Measurements from ENCODE around the gene CDH9. TPM values are rescaled to one million over a fixed set of nuclear protein-coding genes. Genes with fewer than 3 reads are reported as not detected.

The CDH9 gene
- total RNA-seq, 1 donor from 2014 or later: 0.14 TPM

DNA sequence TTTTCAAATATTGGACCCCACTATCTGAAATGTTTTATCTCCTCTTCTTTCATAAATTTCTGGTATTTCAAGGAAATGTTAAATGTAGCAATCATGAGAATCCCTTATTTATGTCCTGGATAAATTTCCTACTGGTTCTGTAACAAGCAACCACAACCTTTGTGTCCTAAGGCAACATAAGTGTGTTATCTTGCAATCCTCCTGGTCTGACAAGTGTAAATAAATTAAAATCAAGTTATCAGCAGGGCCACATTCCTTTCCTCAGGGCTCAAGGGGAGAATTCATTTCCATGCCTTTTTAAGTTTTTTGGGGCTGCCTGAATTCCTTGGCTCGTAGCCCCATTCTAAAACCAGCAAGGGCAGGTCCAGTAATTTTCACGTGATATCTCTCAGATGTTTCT is 83.2 kb downstream of the CDH9 start:
- peaks cover 6% of the 10 kb centered on the region for H3K9me3 Mint-ChIP-seq

DNA sequence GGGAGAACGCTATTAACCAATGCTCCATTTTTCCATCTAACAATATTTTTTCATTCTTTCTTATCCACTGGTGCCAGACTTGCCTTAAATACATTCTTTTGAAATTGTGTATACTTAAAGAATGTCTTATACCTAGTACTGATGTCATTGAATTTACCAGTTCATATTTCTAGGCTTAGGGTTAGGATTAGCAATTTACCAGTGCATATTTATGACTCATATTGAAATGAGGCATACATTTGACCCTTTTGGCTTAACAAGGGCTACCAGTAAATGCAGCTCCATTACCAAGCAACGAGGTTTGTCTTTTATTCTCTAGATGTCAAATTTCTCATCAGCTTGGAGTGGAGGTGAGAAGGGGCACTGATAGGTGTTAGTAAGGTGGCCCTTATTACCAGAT is 89.5 kb downstream of the CDH9 start:
- Mint-ChIP-seq H3K9me3 (no peaks in the 10 kb centered on the region), H3K27ac (ENCODE audit: unreplicated experiment) (no peak overlapping the region), H3K36me3 (ENCODE audit: low read depth) (no peaks in the 10 kb centered on the region), H3K4me1 (no peaks in the 10 kb centered on the region), H3K4me3 (no peak overlapping the region), H3K27me3 (ENCODE audit: low read depth) (no peaks in the 10 kb centered on the region)
- TF ChIP-seq, protein P1, sequence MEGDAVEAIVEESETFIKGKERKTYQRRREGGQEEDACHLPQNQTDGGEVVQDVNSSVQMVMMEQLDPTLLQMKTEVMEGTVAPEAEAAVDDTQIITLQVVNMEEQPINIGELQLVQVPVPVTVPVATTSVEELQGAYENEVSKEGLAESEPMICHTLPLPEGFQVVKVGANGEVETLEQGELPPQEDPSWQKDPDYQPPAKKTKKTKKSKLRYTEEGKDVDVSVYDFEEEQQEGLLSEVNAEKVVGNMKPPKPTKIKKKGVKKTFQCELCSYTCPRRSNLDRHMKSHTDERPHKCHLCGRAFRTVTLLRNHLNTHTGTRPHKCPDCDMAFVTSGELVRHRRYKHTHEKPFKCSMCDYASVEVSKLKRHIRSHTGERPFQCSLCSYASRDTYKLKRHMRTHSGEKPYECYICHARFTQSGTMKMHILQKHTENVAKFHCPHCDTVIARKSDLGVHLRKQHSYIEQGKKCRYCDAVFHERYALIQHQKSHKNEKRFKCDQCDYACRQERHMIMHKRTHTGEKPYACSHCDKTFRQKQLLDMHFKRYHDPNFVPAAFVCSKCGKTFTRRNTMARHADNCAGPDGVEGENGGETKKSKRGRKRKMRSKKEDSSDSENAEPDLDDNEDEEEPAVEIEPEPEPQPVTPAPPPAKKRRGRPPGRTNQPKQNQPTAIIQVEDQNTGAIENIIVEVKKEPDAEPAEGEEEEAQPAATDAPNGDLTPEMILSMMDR (conservative IDR thresholded peaks at IDR 0.05): no peak
- no peak for DNase-seq (ENCODE audit: low read depth, low spot score)

More for the DNA sequence above, 83.2 kb downstream of the CDH9 start:
- TF ChIP-seq, protein P1 (conservative IDR thresholded peaks at IDR 0.05): no peak
- H3K4me3 Mint-ChIP-seq: no peak overlapping the region
- H3K27ac Mint-ChIP-seq (ENCODE audit: unreplicated experiment): no peak overlapping the region
- DNase-seq (ENCODE audit: low read depth, low spot score): no peak
- H3K4me1 Mint-ChIP-seq: no peaks in the 10 kb centered on the region
- no peaks in the 10 kb centered on the region for H3K36me3 Mint-ChIP-seq (ENCODE audit: low read depth)
- no peaks in the 10 kb centered on the region for H3K27me3 Mint-ChIP-seq (ENCODE audit: low read depth)

DNA sequence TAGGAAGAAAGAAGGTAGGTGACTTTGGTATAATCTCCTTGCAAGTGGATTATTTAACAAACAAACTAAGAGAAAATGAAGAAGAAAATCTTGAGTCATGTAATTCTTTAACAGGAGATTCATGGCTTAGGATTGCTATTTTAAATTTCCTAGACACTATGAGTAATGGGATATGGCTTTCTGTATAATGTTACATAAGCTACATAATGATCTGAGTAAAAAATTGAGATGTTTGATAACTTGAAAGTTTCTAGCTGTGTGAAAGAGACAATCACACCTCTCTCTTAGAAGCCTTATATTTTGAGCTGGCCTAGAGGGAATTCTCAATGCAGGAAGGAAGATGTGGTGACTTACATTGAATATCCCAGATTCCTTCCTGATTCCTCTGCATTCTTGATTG is 92.5 kb downstream of the CDH9 start:
- TF ChIP-seq, protein P1 (conservative IDR thresholded peaks at IDR 0.05): no peak
- Mint-ChIP-seq H3K27me3 (ENCODE audit: low read depth) (no peaks in the 10 kb centered on the region), H3K4me3 (no peak overlapping the region), H3K9me3 (no peaks in the 10 kb centered on the region), H3K36me3 (ENCODE audit: low read depth) (no peaks in the 10 kb centered on the region), H3K27ac (ENCODE audit: unreplicated experiment) (no peak overlapping the region), H3K4me1 (no peaks in the 10 kb centered on the region)
- no peak for DNase-seq (ENCODE audit: low read depth, low spot score)

DNA sequence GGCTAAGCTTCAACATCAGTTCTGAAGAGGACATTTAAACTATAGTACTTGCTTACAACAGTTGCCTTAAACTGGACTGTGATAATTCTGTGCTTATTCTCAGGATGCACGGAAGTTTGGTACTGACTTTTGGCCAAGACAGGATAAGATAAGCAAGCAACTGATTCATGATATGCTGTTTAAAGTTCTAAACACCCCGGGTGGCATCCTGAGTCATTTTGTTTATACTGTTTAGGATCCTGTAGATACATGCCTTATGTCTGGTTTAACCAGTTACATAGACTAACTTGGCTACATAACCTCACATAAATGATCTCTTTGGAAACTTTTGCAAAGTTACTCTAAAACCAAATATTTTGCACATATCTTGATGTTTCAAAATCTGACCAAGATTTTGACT is 95.9 kb downstream of the CDH9 start:
- Mint-ChIP-seq H3K4me1 (no peaks in the 10 kb centered on the region), H3K36me3 (ENCODE audit: low read depth) (no peaks in the 10 kb centered on the region), H3K9me3 (no peaks in the 10 kb centered on the region), H3K27ac (ENCODE audit: unreplicated experiment) (no peak overlapping the region), H3K27me3 (ENCODE audit: low read depth) (no peaks in the 10 kb centered on the region), H3K4me3 (no peak overlapping the region)
- TF ChIP-seq, protein P1 (conservative IDR thresholded peaks at IDR 0.05): no peak
- no peak for DNase-seq (ENCODE audit: low read depth, low spot score)

DNA sequence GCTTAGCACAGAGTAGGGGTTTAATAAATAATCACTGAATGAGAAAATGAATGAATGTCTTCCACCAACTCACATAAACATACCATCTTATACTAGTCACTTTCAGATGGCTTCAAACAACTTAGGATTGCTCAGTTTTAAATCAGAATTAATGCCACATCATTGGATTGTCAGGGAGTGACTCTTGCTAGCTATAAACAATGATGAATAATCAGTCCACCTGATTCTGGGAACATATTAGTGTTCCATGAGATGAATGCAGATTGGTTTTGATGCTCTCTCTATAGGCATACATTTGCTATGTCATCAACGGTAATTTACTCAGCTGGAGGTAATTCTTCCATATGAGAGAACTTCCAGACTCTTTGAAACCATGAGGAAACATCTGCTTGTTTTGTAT is 97.4 kb downstream of the CDH9 start:
- TF ChIP-seq, protein P1 (conservative IDR thresholded peaks at IDR 0.05): no peak
- no peaks in the 10 kb centered on the region for H3K27me3 Mint-ChIP-seq (ENCODE audit: low read depth)
- H3K9me3 Mint-ChIP-seq: no peaks in the 10 kb centered on the region
- DNase-seq (ENCODE audit: low read depth, low spot score): no peak
- H3K4me1 Mint-ChIP-seq: no peaks in the 10 kb centered on the region
- H3K36me3 Mint-ChIP-seq (ENCODE audit: low read depth): no peaks in the 10 kb centered on the region
- H3K27ac Mint-ChIP-seq (ENCODE audit: unreplicated experiment): no peak overlapping the region
- H3K4me3 Mint-ChIP-seq: no peak overlapping the region

DNA sequence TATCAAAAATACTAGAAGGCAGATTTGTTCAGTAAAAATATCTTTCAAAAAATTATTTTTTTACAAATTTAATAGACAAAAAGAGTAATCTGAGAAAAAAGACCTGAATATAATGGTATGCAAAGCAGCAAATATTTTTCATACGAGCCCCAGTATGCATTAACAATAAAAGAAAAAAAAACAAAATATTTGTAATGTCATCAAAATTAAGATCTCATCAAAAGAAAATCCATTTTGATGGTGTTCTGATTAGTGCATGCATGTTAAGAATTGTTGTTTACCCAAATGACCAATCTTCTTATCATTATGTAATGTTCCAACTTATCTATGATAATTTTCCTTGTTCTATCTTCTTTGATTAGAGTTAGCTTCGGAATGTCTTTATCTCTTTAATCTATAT is 106.1 kb downstream of the CDH9 start:
- H3K27me3 Mint-ChIP-seq (ENCODE audit: low read depth): no peaks in the 10 kb centered on the region

More for the DNA sequence above, 106.1 kb downstream of the CDH9 start:
- TF ChIP-seq, protein P1 (conservative IDR thresholded peaks at IDR 0.05): no peak
- no peak overlapping the region for H3K27ac Mint-ChIP-seq (ENCODE audit: unreplicated experiment)
- H3K4me3 Mint-ChIP-seq: no peak overlapping the region
- peaks cover 8% of the 10 kb centered on the region for H3K9me3 Mint-ChIP-seq
- no peaks in the 10 kb centered on the region for H3K36me3 Mint-ChIP-seq (ENCODE audit: low read depth)
- H3K4me1 Mint-ChIP-seq: peaks cover 5% of the 10 kb centered on the region
- no peak for DNase-seq (ENCODE audit: low read depth, low spot score)
